ENCODE data around the gene NCK1. TPM values are rescaled to one million over a fixed set of nuclear protein-coding genes. Genes with fewer than 3 reads are reported as not detected.
"Not testable (repeated sequence)": the region's sequence is repeated elsewhere in the genome, so short reads cannot be mapped to it uniquely, and the experiment has no call there.

NCK1 gene
- total RNA-seq, 2 donors from 2014 or later: 33.8 to 72.3 TPM

DNA sequence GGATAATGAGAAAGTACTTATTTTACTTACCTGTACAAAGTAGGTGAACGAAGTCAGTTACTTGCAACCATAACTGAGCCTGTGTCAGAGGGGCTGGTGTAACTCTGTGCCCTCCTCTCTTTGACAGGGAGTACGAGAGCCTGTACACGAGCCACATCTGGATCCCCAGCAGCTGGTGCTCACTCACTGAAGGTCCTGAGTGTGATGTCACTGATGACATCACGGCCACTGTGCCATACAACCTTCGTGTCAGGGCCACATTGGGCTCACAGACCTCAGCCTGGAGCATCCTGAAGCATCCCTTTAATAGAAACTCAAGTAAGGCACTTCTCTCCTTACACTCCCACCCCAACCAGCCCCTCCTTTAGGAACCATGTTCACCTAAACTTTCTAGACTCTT lies 120.0 kb downstream of the NCK1 start:
- intact Hi-C loops (cut with DNase I): no loop called here
- Histone ChIP-seq H3K9ac (ENCODE audit: low read depth in 2 of 2, low read length in 2 of 2) (no peak overlapping the region), H3K9me3 (no peaks in the 10 kb centered on the region), H3K4me3 (no peak overlapping the region), H3K4me1 (no peaks in the 10 kb centered on the region), H3K27me3 (no peaks in the 10 kb centered on the region), H3K36me3 (no peaks in the 10 kb centered on the region), H3K27ac (no peak overlapping the region)
- TF ChIP-seq, protein P1, sequence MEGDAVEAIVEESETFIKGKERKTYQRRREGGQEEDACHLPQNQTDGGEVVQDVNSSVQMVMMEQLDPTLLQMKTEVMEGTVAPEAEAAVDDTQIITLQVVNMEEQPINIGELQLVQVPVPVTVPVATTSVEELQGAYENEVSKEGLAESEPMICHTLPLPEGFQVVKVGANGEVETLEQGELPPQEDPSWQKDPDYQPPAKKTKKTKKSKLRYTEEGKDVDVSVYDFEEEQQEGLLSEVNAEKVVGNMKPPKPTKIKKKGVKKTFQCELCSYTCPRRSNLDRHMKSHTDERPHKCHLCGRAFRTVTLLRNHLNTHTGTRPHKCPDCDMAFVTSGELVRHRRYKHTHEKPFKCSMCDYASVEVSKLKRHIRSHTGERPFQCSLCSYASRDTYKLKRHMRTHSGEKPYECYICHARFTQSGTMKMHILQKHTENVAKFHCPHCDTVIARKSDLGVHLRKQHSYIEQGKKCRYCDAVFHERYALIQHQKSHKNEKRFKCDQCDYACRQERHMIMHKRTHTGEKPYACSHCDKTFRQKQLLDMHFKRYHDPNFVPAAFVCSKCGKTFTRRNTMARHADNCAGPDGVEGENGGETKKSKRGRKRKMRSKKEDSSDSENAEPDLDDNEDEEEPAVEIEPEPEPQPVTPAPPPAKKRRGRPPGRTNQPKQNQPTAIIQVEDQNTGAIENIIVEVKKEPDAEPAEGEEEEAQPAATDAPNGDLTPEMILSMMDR (IDR thresholded peaks at IDR 0.05): no peak
- DNase-seq: no peak

DNA sequence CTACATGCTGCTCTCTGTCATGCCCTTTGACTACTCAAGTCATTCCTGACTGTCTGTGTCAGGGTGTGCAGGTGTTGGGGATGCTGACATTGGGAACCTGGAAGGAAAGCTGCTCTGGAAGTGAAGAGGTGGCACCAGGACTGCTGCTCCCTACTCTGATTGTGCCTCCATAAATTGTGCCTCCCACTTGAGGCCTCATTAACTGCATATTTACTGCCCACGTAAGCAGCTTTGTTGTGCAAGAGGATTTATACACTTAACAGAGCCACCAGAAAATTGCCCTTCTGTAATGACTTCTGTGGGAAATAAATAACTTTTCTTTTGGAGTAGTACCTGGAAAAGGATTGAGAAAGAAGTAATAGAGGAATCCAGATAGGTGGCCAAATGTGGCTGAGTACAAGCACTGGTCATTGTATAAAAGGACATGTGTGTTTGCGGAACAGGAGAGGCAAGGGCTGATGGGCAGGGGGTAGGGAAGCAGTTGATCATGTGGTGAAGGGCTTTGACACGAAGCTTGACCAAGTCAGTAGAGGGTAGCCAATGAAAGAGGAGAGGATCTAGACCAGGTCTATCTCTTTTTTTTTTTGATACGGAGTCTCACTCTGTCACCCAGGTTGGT lies 120.6 kb downstream of the NCK1 start:
- Histone ChIP-seq H3K27me3 (no peaks in the 10 kb centered on the region), H3K36me3 (no peaks in the 10 kb centered on the region), H3K4me1 (no peaks in the 10 kb centered on the region), H3K4me3 (no peak overlapping the region), H3K9me3 (no peaks in the 10 kb centered on the region), H3K9ac (ENCODE audit: low read depth in 2 of 2, low read length in 2 of 2) (no peak overlapping the region), H3K27ac (no peak overlapping the region)
- intact Hi-C loops (cut with DNase I): no loop called here
- no peak for DNase-seq
- TF ChIP-seq, protein P1 (IDR thresholded peaks at IDR 0.05): no peak

DNA sequence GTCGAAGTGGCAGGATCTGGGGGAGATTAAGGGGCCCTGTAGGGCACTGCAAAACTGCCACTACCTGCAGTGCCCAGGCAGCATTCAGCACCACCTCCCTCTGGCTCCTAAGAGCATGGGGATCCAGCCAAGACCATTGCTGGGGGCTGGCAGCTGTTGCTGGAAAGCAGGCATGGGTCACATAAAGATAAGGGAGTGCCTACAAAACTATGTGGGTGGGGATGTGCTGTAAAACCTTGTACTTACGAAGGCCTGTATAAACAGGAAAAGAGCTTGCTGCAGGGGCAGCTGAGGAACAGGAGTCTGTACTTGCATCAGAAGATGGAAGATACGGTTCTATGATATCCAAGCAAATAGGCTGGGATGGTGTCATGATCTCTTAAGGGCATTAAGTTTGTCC lies 122.8 kb downstream of the NCK1 start:
- intact Hi-C loops (cut with DNase I): no loop called here
- Histone ChIP-seq H3K9ac (ENCODE audit: low read depth in 2 of 2, low read length in 2 of 2) (no peak overlapping the region), H3K27me3 (no peaks in the 10 kb centered on the region), H3K27ac (peak overlapping the region; percentile 61), H3K4me3 (no peak overlapping the region), H3K36me3 (no peaks in the 10 kb centered on the region), H3K4me1 (no peaks in the 10 kb centered on the region), H3K9me3 (no peaks in the 10 kb centered on the region)
- peak; percentile 81 for DNase-seq
- TF ChIP-seq, protein P1 (IDR thresholded peaks at IDR 0.05): no peak

DNA sequence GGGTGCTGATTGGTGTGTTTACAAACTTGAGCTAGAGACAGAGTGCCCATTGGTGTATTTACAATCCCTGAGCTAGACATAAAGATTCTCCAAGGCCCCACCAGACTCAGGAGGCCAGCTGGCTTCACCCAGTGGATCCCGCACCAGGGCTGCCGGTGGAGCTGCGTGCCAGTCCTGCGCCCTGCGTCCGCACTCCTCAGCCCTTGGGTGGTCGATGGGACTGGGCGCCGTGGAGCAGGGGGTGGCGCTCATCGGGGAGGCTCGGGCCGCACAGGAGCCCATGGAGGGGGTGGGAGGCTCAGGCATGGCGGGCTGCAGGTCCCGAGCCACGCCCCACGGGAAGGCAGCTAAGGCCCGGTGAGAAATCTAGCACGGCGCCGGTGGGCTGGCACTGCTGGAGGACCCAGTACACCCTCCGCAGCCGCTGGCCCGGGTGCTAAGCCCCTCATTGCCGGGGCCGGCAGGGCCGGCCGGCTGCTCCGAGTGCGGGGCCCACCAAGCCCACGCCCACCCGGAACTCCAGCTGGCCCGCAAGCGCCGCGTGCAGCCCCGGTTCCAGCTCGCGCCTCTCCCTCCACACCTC lies 125.5 kb downstream of the NCK1 start:
- H3K4me1 ChIP-seq; H3K9ac ChIP-seq (ENCODE audit: low read depth in 2 of 2, low read length in 2 of 2); intact Hi-C loops (cut with DNase I); H3K36me3 ChIP-seq; H3K4me3 ChIP-seq; DNase-seq; H3K9me3 ChIP-seq; H3K27me3 ChIP-seq; H3K27ac ChIP-seq: not testable (repeated sequence)

DNA sequence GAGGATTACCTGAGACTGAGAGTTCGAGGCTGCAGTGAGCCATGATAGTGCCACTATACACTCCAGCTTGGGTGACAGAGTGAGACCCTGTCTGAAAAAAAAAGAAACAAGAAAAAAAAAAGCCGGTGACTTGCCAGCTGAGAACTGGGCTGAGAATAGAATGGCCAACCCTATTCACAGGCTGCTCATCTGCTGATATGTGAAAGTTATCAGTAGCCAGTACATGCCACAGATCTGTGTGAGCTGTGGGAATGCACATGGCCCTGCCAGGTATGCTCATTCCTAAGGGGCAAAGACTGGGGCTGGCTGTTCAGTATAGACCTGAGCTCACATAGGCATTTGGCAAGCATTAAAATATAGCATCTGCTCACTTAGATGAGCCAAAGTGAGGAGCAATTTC lies 126.6 kb downstream of the NCK1 start:
- no peaks in the 10 kb centered on the region for H3K27me3 ChIP-seq
- no peak overlapping the region for H3K4me3 ChIP-seq
- no peak for DNase-seq
- H3K36me3 ChIP-seq: no peaks in the 10 kb centered on the region
- H3K4me1 ChIP-seq: no peaks in the 10 kb centered on the region
- no peaks in the 10 kb centered on the region for H3K9me3 ChIP-seq
- H3K27ac ChIP-seq: no peak overlapping the region
- H3K9ac ChIP-seq (ENCODE audit: low read depth in 2 of 2, low read length in 2 of 2): no peak overlapping the region
- TF ChIP-seq, protein P1 (IDR thresholded peaks at IDR 0.05): no peak
- intact Hi-C loops (cut with DNase I): no loop called here

DNA sequence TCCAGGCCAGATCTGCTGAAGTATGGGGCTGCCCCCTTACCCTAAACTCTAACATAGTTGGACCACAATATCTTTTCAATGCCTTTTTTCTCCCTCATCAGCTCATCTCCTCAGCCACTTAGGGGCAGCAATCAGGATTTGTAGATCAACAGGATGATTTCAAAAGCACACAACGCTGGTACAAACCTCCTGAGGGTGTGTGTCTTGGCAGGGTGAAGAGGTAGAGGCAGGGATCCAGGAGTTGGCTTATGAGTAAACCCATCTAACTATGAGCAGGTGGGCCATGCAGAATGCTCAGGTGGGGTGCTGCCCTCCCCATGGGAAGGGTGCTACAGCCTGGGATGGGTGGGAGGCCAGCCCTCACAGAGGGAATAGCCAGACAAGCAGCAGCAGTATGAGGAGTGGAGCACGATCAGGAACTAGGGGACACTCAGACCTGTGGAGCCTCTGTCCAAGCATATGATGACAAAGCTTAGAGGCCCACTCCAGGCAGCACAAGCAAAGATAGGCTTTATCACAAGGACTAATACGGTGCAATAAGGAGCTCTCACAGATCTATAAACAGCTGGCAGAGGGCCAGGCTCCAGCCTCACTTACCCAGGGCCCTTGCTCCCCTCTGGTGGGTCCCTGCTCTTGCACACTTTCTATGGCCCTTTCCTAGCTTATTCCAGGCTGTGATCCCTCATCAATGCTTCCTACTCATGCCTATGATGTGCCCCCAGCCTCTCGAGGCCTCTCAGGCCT lies 127.9 kb downstream of the NCK1 start:
- Histone ChIP-seq H3K27me3 (no peaks in the 10 kb centered on the region), H3K4me1 (no peaks in the 10 kb centered on the region), H3K27ac (no peak overlapping the region), H3K9me3 (no peaks in the 10 kb centered on the region), H3K36me3 (no peaks in the 10 kb centered on the region), H3K9ac (ENCODE audit: low read depth in 2 of 2, low read length in 2 of 2) (no peak overlapping the region), H3K4me3 (no peak overlapping the region)
- no peak for DNase-seq
- intact Hi-C loops (cut with DNase I): no loop called here
- TF ChIP-seq, protein P1 (IDR thresholded peaks at IDR 0.05): no peak

Data from colonic mucosa (tissue), 4 donors.